ENCODE results near the gene RAB8B.

RAB8B gene

GRCh38 chr15:63292241-63292640, 102.8 kb downstream of the RAB8B start:
- H3K4me3 ChIP-seq (ENCODE audit: low read depth, low read length): no peak overlapping the region
- in situ Hi-C loops (cut with HindIII; ENCODE audit: low sequenced_read_pairs): loop anchor here (5.0 kb wide), 1 partner anchor 45 kb away; no protein-coding TSS in a partner anchor
- no peak for TF ChIP-seq CTCF (IDR thresholded peaks at IDR 0.05; ENCODE audit: low read depth, low read length, missing control alignments)
- DNase-seq (ENCODE audit: low read depth): no peak

- in situ Hi-C loops (cut with HindIII; ENCODE audit: low sequenced_read_pairs): loop anchor here (5.0 kb wide), 1 partner anchor 45 kb away; no protein-coding TSS in a partner anchor
- DNase-seq (ENCODE audit: low read depth): no peak
- no peak overlapping the region for H3K4me3 ChIP-seq (ENCODE audit: low read depth, low read length)
- TF ChIP-seq CTCF (IDR thresholded peaks at IDR 0.05; ENCODE audit: low read depth, low read length, missing control alignments): no peak
These were observed 103.4 kb downstream of the RAB8B start for GRCh38 chr15:63292771-63293170.

GRCh38 chr15:63294359-63294758, 105.0 kb downstream of the RAB8B start:
- in situ Hi-C loops (cut with HindIII; ENCODE audit: low sequenced_read_pairs): loop anchor here (5.0 kb wide), 1 partner anchor 43 kb away; no protein-coding TSS in a partner anchor
- H3K4me3 ChIP-seq (ENCODE audit: low read depth, low read length): no peak overlapping the region
- no peak for DNase-seq (ENCODE audit: low read depth)
- TF ChIP-seq CTCF (IDR thresholded peaks at IDR 0.05; ENCODE audit: low read depth, low read length, missing control alignments): no peak

GRCh38 chr15:63295341-63295740, 105.9 kb downstream of the RAB8B start:
- DNase-seq (ENCODE audit: low read depth): no peak
- no peak overlapping the region for H3K4me3 ChIP-seq (ENCODE audit: low read depth, low read length)
- in situ Hi-C loops (cut with HindIII; ENCODE audit: low sequenced_read_pairs): no loop called here
- TF ChIP-seq CTCF (IDR thresholded peaks at IDR 0.05; ENCODE audit: low read depth, low read length, missing control alignments): no peak

GRCh38 chr15:63296195-63296594, 106.8 kb downstream of the RAB8B start:
- in situ Hi-C loops (cut with HindIII; ENCODE audit: low sequenced_read_pairs): no loop called here
- DNase-seq (ENCODE audit: low read depth): no peak
- no peak overlapping the region for H3K4me3 ChIP-seq (ENCODE audit: low read depth, low read length)
- no peak for TF ChIP-seq CTCF (IDR thresholded peaks at IDR 0.05; ENCODE audit: low read depth, low read length, missing control alignments)

- in situ Hi-C loops (cut with HindIII; ENCODE audit: low sequenced_read_pairs): no loop called here
- TF ChIP-seq CTCF (IDR thresholded peaks at IDR 0.05; ENCODE audit: low read depth, low read length, missing control alignments): no peak
- no peak for DNase-seq (ENCODE audit: low read depth)
- H3K4me3 ChIP-seq (ENCODE audit: low read depth, low read length): no peak overlapping the region
These were observed 110.7 kb downstream of the RAB8B start for GRCh38 chr15:63299943-63300575.
